ENCODE data around the gene ITGBL1. TPM values are rescaled to one million over a fixed set of nuclear protein-coding genes. Genes with fewer than 3 reads are reported as not detected.

The ITGBL1 gene
- total RNA-seq, 2 experiments from 2014 or later = not detected

- Mint-ChIP-seq H3K4me3 (no peak overlapping the region), H3K4me1 (ENCODE audit: low read depth) (no peaks in the 10 kb centered on the region), H3K36me3 (ENCODE audit: low read depth) (no peaks in the 10 kb centered on the region), H3K9me3 (no peaks in the 10 kb centered on the region), H3K27me3 (peaks cover 7% of the 10 kb centered on the region), H3K27ac (no peak overlapping the region)
- H3K27ac ChIP-seq (ENCODE audit: low read depth in 1 of 2, low read length in 2 of 2) = no peak overlapping the region
- DNase-seq = no peak
- TF ChIP-seq, protein P1, sequence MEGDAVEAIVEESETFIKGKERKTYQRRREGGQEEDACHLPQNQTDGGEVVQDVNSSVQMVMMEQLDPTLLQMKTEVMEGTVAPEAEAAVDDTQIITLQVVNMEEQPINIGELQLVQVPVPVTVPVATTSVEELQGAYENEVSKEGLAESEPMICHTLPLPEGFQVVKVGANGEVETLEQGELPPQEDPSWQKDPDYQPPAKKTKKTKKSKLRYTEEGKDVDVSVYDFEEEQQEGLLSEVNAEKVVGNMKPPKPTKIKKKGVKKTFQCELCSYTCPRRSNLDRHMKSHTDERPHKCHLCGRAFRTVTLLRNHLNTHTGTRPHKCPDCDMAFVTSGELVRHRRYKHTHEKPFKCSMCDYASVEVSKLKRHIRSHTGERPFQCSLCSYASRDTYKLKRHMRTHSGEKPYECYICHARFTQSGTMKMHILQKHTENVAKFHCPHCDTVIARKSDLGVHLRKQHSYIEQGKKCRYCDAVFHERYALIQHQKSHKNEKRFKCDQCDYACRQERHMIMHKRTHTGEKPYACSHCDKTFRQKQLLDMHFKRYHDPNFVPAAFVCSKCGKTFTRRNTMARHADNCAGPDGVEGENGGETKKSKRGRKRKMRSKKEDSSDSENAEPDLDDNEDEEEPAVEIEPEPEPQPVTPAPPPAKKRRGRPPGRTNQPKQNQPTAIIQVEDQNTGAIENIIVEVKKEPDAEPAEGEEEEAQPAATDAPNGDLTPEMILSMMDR (IDR thresholded peaks at IDR 0.05) = no peak
- no peaks in the 10 kb centered on the region for H3K9me3 ChIP-seq (ENCODE audit: control insufficient read depth in 1 of 2, insufficient read depth in 1 of 2, low read length in 2 of 2)
- no peak for ATAC-seq (ENCODE audit: poor library complexity)
- intact Hi-C loops (cut with DNase I, micrococcal nuclease) = no loop called here
- CTCF ChIA-PET = no interaction called here
- no peaks in the 10 kb centered on the region for H3K27me3 ChIP-seq (ENCODE audit: control insufficient read depth in 1 of 2, insufficient read depth in 2 of 2, low read length in 2 of 2)
- POLR2A ChIA-PET = no interaction called here
- no peak overlapping the region for H3K4me3 ChIP-seq (ENCODE audit: low read length)
- no peaks in the 10 kb centered on the region for H3K36me3 ChIP-seq (ENCODE audit: insufficient read depth, low read length)
- H3K4me1 ChIP-seq (ENCODE audit: insufficient read depth, low read length) = no peaks in the 10 kb centered on the region
Observed at GRCh38 chr13:101698400-101698799, 245.9 kb downstream of the ITGBL1 start.

GRCh38 chr13:101700598-101700997, 248.1 kb downstream of the ITGBL1 start:
- no peaks in the 10 kb centered on the region for H3K9me3 ChIP-seq (ENCODE audit: control insufficient read depth in 1 of 2, insufficient read depth in 1 of 2, low read length in 2 of 2)
- POLR2A ChIA-PET = no interaction called here
- no peak overlapping the region for H3K4me3 ChIP-seq (ENCODE audit: low read length)
- Mint-ChIP-seq H3K9me3 (no peaks in the 10 kb centered on the region), H3K4me1 (ENCODE audit: low read depth) (no peaks in the 10 kb centered on the region), H3K4me3 (no peak overlapping the region), H3K36me3 (ENCODE audit: low read depth) (no peaks in the 10 kb centered on the region), H3K27me3 (peaks cover 9% of the 10 kb centered on the region), H3K27ac (no peak overlapping the region)
- TF ChIP-seq, protein P1 (IDR thresholded peaks at IDR 0.05) = no peak
- no peaks in the 10 kb centered on the region for H3K36me3 ChIP-seq (ENCODE audit: insufficient read depth, low read length)
- H3K27ac ChIP-seq (ENCODE audit: low read depth in 1 of 2, low read length in 2 of 2) = no peak overlapping the region
- CTCF ChIA-PET = no interaction called here
- H3K27me3 ChIP-seq (ENCODE audit: control insufficient read depth in 1 of 2, insufficient read depth in 2 of 2, low read length in 2 of 2) = no peaks in the 10 kb centered on the region
- ATAC-seq (ENCODE audit: poor library complexity) (no peak), DNase-seq (no peak)
- H3K4me1 ChIP-seq (ENCODE audit: insufficient read depth, low read length) = no peaks in the 10 kb centered on the region
- intact Hi-C loops (cut with DNase I, micrococcal nuclease) = no loop called here

DNA sequence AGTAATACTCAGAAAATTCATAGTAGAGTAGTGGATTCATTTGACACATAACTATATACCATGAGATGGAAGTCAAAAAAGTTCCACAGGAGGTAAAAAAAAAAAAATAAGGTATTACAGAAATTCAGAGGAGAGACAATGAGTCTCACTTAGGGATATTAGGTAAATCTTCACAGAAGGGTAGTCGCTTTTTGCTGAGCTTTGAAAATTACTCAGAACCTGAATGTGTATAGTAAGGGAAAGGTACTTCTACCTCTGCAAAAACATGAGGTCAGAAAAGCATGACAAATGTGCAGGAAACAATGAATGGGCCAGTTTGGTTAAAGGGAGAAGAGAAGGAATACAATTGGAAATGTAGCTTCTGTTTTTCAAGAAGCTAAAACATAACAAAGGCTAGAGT, 250.6 kb downstream of the ITGBL1 start:
- TF ChIP-seq, protein P1 (IDR thresholded peaks at IDR 0.05) = no peak
- no peak overlapping the region for H3K27ac ChIP-seq (ENCODE audit: low read depth in 1 of 2, low read length in 2 of 2)
- ATAC-seq (ENCODE audit: poor library complexity) (no peak), DNase-seq (no peak)
- no peak overlapping the region for H3K4me3 ChIP-seq (ENCODE audit: low read length)
- Mint-ChIP-seq H3K36me3 (ENCODE audit: low read depth) (no peaks in the 10 kb centered on the region), H3K27ac (no peak overlapping the region), H3K4me1 (ENCODE audit: low read depth) (peaks cover 4% of the 10 kb centered on the region), H3K4me3 (no peak overlapping the region), H3K27me3 (peaks cover 9% of the 10 kb centered on the region), H3K9me3 (no peaks in the 10 kb centered on the region)
- H3K36me3 ChIP-seq (ENCODE audit: insufficient read depth, low read length) = no peaks in the 10 kb centered on the region
- ChIA-PET CTCF (no interaction called here), POLR2A (no interaction called here)
- H3K9me3 ChIP-seq (ENCODE audit: control insufficient read depth in 1 of 2, insufficient read depth in 1 of 2, low read length in 2 of 2) = no peaks in the 10 kb centered on the region
- H3K4me1 ChIP-seq (ENCODE audit: insufficient read depth, low read length) = peaks cover 5% of the 10 kb centered on the region
- no peaks in the 10 kb centered on the region for H3K27me3 ChIP-seq (ENCODE audit: control insufficient read depth in 1 of 2, insufficient read depth in 2 of 2, low read length in 2 of 2)
- intact Hi-C loops (cut with DNase I, micrococcal nuclease) = no loop called here
